Neural cell (in vitro differentiated cells): ENCODE data around the gene LY6G5C. TPM values are rescaled to one million over a fixed set of nuclear protein-coding genes. Genes with fewer than 3 reads are reported as not detected.

Experiments used
- H2AFZ ChIP-seq: fragments of 200-600, 300-800 bp; sonication (generic), shearing (Covaris generic); 2 replicates; pipeline ENCODE4 v1.6.0; 2014; ENCODE audit warnings: low read depth, mild to moderate bottlenecking, antibody characterized with exemption, low read length, moderate library complexity
- H3F3A ChIP-seq: fragments of 200-600 bp; shearing (Covaris generic); 2 replicates; pipeline ENCODE4 v1.6.1; 2016; ENCODE audit warnings: mild to moderate bottlenecking, moderate library complexity, mixed read lengths, antibody characterized with exemption, low read length; ENCODE audit not compliant: insufficient read depth, poor library complexity, severe bottlenecking
- H3K27ac ChIP-seq: fragments of 200-600, 300-800 bp; sonication (generic), shearing (Covaris generic); 2 replicates; pipeline ENCODE4 v1.5.1; 2014; ENCODE audit warnings: mild to moderate bottlenecking, low read length, moderate library complexity
- H3K27me3 ChIP-seq: fragments of 300-800, 200-600 bp; sonication (generic), shearing (Covaris generic); 2 replicates; pipeline ENCODE4 v1.6.0; 2014; ENCODE audit warnings: mild to moderate bottlenecking, low read depth, low read length, moderate library complexity; ENCODE audit not compliant: insufficient read depth
- H3K36me3 ChIP-seq: fragments of 300-800, 200-600 bp; sonication (generic), shearing (Covaris generic); 2 replicates; pipeline ENCODE4 v1.5.1; 2014; ENCODE audit warnings: mild to moderate bottlenecking, antibody characterized with exemption, low read length, moderate library complexity; ENCODE audit not compliant: insufficient read depth
- H3K4me2 ChIP-seq: fragments of 300-800, 200-600 bp; sonication (generic), shearing (Covaris generic); 2 replicates; pipeline ENCODE4 v1.6.0; 2014; ENCODE audit warnings: mild to moderate bottlenecking, low read length
- H3K4me3 ChIP-seq: fragments of 300-800, 200-600 bp; sonication (generic), shearing (Covaris generic); 2 replicates; pipeline ENCODE4 v1.5.1; 2014; ENCODE audit warnings: mild to moderate bottlenecking, low read length, moderate library complexity
- H3K79me2 ChIP-seq: fragments of 200-600 bp; shearing (Covaris generic); replicated peaks from 2 replicates; pipeline ENCODE4 v1.6.0; 2014; ENCODE audit warnings: mild to moderate bottlenecking, low read length, moderate library complexity; ENCODE audit not compliant: insufficient read depth
- H3K9ac ChIP-seq: fragments of 300-800, 200-600 bp; sonication (generic), shearing (Covaris generic); 2 replicates; pipeline ENCODE4 v1.6.1; 2016; ENCODE audit warnings: mild to moderate bottlenecking, low read length, mixed read lengths
- H3K9me2 ChIP-seq: fragments of 200-600 bp; shearing (Covaris generic); 2 replicates; pipeline ENCODE4 v1.6.1; 2016; ENCODE audit warnings: mild to moderate bottlenecking, low read length, mixed read lengths; ENCODE audit not compliant: insufficient read depth
- H3K9me3 ChIP-seq: fragments of 200-600, 300-800 bp; sonication (generic), shearing (Covaris generic); 2 replicates; pipeline ENCODE4 v1.6.1; 2016; ENCODE audit warnings: mild to moderate bottlenecking, mixed run types, low read length, moderate library complexity, mixed read lengths
- H4K20me1 ChIP-seq: fragments of 200-600 bp; shearing (Covaris generic); 2 replicates; pipeline ENCODE4 v1.6.1; 2016; ENCODE audit warnings: mild to moderate bottlenecking, mixed run types; ENCODE audit not compliant: insufficient read depth
- EP300 ChIP-seq: fragments of 450-650 bp; conservative IDR thresholded peaks from 2 replicates; pipeline ENCODE4 v1.6.1; 2014; ENCODE audit warnings: antibody characterized with exemption, mild to moderate bottlenecking, moderate library complexity; ENCODE audit not compliant: poor library complexity, severe bottlenecking
- EZH2 ChIP-seq: fragments of 200-600, 300-800 bp; shearing (Covaris generic), sonication (generic); IDR thresholded peaks from 2 replicates; pipeline ENCODE4 v1.6.1; 2014; ENCODE audit warnings: antibody characterized with exemption, low read length, borderline replicate concordance, mild to moderate bottlenecking; ENCODE audit not compliant: insufficient read depth, poor library complexity, severe bottlenecking
- MXI1 ChIP-seq: fragments of 450-650 bp; conservative IDR thresholded peaks from 2 replicates; pipeline ENCODE4 v1.6.1; 2014; ENCODE audit warnings: antibody characterized with exemption, mild to moderate bottlenecking; ENCODE audit not compliant: poor library complexity, severe bottlenecking
- POLR2AphosphoS5 ChIP-seq: IDR thresholded peaks from 2 replicates; pipeline ENCODE4 v1.6.1; 2012
- RAD21 ChIP-seq: fragments of 450-650 bp; conservative IDR thresholded peaks from 2 replicates; pipeline ENCODE4 v1.6.1; 2014; ENCODE audit warnings: antibody characterized with exemption, mild to moderate bottlenecking, moderate library complexity
- SMC3 ChIP-seq: fragments of 450-650 bp; conservative IDR thresholded peaks from 2 replicates; pipeline ENCODE4 v1.6.1; 2014; ENCODE audit warnings: antibody characterized with exemption, mild to moderate bottlenecking, moderate library complexity; ENCODE audit not compliant: poor library complexity
- TAF1 ChIP-seq: IDR thresholded peaks from 2 replicates; pipeline ENCODE4 v1.6.1; 2012; ENCODE audit warnings: low read depth
- polyA plus RNA-seq: library from polyadenylated mRNA; depleted of rRNA; stranded (reverse); fragments of >200 nt; gene quantifications from 2 replicates; pipeline ENCODE4 v1.2.3, GENCODE V29; 2014
- TF ChIP-seq, protein P1 (sequence below): fragments of 450-650 bp; IDR thresholded peaks from 2 replicates; pipeline ENCODE4 v1.5.1; 2014; ENCODE audit warnings: antibody characterized with exemption, mild to moderate bottlenecking, moderate library complexity; ENCODE audit not compliant: poor library complexity, severe bottlenecking
- TF ChIP-seq, protein P2 (sequence below): IDR thresholded peaks from 2 replicates; pipeline ENCODE4 v1.6.1; 2012; ENCODE audit warnings: borderline replicate concordance

The LY6G5C gene
- polyA plus RNA-seq, 1 donor from 2014 or later, result 13.4 TPM

DNA sequence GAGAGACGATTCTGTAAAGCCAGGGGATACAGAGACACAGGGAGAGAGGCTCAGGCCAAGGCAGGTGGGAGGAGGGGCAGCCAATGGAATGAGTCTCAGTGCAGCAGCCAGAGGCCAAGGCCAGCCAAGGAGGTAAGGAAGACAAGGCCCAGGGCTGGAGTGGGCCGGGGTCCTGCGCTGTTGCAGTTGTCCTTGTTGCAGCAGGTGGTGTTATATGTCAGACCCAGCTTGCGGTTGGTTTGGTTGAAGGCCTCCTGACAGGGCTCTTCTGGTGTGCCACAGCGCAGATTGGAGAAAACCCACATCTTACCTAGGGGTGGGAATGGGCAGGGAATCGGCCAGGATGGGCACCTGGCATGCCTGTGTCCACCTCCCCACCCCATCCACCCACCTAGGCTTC, 38.1 kb upstream of the LY6G5C start:
- TF ChIP-seq EZH2 (no peak), TAF1 (no peak), RAD21 (no peak), EP300 (no peak), POLR2AphosphoS5 (no peak), MXI1 (no peak), SMC3 (no peak)
- TF ChIP-seq, protein P1, sequence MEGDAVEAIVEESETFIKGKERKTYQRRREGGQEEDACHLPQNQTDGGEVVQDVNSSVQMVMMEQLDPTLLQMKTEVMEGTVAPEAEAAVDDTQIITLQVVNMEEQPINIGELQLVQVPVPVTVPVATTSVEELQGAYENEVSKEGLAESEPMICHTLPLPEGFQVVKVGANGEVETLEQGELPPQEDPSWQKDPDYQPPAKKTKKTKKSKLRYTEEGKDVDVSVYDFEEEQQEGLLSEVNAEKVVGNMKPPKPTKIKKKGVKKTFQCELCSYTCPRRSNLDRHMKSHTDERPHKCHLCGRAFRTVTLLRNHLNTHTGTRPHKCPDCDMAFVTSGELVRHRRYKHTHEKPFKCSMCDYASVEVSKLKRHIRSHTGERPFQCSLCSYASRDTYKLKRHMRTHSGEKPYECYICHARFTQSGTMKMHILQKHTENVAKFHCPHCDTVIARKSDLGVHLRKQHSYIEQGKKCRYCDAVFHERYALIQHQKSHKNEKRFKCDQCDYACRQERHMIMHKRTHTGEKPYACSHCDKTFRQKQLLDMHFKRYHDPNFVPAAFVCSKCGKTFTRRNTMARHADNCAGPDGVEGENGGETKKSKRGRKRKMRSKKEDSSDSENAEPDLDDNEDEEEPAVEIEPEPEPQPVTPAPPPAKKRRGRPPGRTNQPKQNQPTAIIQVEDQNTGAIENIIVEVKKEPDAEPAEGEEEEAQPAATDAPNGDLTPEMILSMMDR, result no peak
- TF ChIP-seq, protein P2, sequence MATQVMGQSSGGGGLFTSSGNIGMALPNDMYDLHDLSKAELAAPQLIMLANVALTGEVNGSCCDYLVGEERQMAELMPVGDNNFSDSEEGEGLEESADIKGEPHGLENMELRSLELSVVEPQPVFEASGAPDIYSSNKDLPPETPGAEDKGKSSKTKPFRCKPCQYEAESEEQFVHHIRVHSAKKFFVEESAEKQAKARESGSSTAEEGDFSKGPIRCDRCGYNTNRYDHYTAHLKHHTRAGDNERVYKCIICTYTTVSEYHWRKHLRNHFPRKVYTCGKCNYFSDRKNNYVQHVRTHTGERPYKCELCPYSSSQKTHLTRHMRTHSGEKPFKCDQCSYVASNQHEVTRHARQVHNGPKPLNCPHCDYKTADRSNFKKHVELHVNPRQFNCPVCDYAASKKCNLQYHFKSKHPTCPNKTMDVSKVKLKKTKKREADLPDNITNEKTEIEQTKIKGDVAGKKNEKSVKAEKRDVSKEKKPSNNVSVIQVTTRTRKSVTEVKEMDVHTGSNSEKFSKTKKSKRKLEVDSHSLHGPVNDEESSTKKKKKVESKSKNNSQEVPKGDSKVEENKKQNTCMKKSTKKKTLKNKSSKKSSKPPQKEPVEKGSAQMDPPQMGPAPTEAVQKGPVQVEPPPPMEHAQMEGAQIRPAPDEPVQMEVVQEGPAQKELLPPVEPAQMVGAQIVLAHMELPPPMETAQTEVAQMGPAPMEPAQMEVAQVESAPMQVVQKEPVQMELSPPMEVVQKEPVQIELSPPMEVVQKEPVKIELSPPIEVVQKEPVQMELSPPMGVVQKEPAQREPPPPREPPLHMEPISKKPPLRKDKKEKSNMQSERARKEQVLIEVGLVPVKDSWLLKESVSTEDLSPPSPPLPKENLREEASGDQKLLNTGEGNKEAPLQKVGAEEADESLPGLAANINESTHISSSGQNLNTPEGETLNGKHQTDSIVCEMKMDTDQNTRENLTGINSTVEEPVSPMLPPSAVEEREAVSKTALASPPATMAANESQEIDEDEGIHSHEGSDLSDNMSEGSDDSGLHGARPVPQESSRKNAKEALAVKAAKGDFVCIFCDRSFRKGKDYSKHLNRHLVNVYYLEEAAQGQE, result no peak
- Histone ChIP-seq H3K27ac (no peak overlapping the region), H3K27me3 (no peaks in the 10 kb centered on the region), H4K20me1 (no peaks in the 10 kb centered on the region), H3F3A (no peaks in the 10 kb centered on the region), H3K4me2 (no peak overlapping the region), H3K79me2 (no peaks in the 10 kb centered on the region), H3K4me3 (no peak overlapping the region), H3K9ac (no peak overlapping the region), H2AFZ (no peak overlapping the region), H3K9me3 (no peaks in the 10 kb centered on the region), H3K36me3 (no peaks in the 10 kb centered on the region), H3K9me2 (no peaks in the 10 kb centered on the region)

DNA sequence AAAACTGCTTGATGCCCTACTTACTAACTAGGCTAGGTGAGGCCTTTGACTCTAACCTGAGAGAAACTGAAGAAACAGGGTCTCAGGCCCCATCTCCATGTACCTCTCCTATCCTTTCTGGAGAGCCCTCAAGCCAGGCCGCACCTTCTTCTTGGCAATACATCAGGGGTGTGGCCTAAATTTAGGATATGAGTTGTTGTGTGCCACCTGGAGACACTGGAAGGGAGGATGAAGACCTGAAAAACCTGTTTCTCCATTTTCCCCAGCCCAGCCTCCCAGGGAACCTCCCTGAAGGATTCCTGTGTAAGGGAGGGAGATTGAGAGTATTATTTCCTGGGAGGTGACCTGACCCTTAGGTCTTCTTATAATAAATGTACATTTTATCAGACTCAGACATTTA, 37.4 kb upstream of the LY6G5C start:
- Histone ChIP-seq H3K27ac (no peak overlapping the region), H3K9me3 (no peaks in the 10 kb centered on the region), H4K20me1 (no peaks in the 10 kb centered on the region), H3K27me3 (no peaks in the 10 kb centered on the region), H3K79me2 (no peaks in the 10 kb centered on the region), H2AFZ (no peak overlapping the region), H3K9me2 (no peaks in the 10 kb centered on the region), H3K36me3 (no peaks in the 10 kb centered on the region), H3K4me2 (no peak overlapping the region), H3F3A (no peaks in the 10 kb centered on the region), H3K4me3 (no peak overlapping the region), H3K9ac (no peak overlapping the region)
- TF ChIP-seq EP300 (no peak), POLR2AphosphoS5 (no peak), EZH2 (no peak), SMC3 (no peak), RAD21 (no peak), TAF1 (no peak), MXI1 (no peak)
- TF ChIP-seq, protein P2, result no peak
- TF ChIP-seq, protein P1, result no peak
